ENCODE results near the gene OR10W1. TPM values are rescaled to one million over a fixed set of nuclear protein-coding genes. Genes with fewer than 3 reads are reported as not detected.

The OR10W1 gene
- total RNA-seq, 4 donors from 2014 or later: not detected

DNA sequence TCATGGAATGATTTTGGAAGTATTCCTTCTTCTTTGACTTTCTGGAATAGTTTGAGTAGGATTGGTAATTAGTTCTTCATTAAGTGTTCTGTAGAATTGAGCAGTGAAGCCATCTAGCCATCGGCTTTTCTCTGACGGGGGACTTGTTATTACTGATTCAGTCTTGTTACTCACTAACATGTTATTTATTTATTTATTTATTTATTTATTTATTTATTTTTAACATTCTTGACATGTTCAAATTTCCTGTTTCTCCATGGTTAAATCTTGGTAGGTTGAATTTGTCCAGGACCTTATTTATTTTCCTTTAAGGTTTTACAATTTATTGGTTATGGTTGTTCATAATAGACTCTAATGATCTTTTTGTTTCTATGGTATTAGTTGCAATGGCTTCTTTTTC, 24.1 kb downstream of the OR10W1 start:
- Histone ChIP-seq H3K36me3 (no peaks in the 10 kb centered on the region), H3K27me3 (no peaks in the 10 kb centered on the region), H3K9me3 (peaks cover 0 to 5% of the 10 kb centered on the region in 2 donors), H3K4me3 (no peak overlapping the region), H3K27ac (no peak overlapping the region), H3K4me1 (no peaks in the 10 kb centered on the region)
- TF ChIP-seq POLR2A (IDR thresholded peaks at IDR 0.05) (no peak), CTCF (IDR thresholded peaks at IDR 0.05) (no peak)
- DNase-seq: no peak
- intact Hi-C loops (cut with DNase I; ENCODE audit: low total_unique reads): no loop called here

DNA sequence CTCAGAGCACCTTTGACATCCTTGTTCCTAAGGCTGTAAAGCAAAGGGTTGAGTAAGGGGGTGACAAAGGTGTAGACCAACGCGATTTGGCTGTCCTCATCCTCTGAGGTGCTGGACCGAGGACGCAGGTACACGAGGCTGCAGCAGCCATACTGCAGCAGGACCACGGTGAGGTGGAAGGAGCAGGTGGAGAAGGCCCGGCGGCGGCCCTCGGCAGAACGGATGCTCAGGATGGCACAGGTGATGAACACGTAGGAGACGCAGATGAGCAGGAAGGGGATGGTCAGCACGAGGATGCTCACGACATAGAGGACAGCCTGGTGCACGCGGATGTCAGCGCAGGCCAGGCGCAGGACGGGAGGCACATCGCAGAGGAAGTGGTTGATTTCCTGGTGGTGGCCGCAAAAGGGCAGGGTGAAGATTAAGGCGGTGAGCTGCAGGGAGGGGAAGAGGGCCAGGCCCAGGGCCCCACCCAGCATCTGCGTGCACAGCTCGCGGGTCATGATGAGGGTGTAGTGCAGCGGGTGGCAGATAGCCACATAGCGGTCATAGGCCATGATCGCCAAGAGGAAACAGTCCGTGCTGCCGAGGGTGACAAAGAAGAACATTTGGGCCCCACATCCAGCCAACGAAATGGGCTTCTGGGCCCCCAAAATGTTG, 40.0 kb downstream of the OR10W1 start:
- intact Hi-C loops (cut with DNase I; ENCODE audit: low total_unique reads): no loop called here
- no peak overlapping the region for H3K27ac ChIP-seq
- TF ChIP-seq CTCF (IDR thresholded peaks at IDR 0.05) (no peak), POLR2A (IDR thresholded peaks at IDR 0.05) (no peak)
- H3K9me3 ChIP-seq: no peaks in the 10 kb centered on the region
- H3K27me3 ChIP-seq: no peaks in the 10 kb centered on the region
- H3K4me1 ChIP-seq: no peaks in the 10 kb centered on the region
- H3K4me3 ChIP-seq: no peak overlapping the region
- no peaks in the 10 kb centered on the region for H3K36me3 ChIP-seq
- DNase-seq: no peak

DNA sequence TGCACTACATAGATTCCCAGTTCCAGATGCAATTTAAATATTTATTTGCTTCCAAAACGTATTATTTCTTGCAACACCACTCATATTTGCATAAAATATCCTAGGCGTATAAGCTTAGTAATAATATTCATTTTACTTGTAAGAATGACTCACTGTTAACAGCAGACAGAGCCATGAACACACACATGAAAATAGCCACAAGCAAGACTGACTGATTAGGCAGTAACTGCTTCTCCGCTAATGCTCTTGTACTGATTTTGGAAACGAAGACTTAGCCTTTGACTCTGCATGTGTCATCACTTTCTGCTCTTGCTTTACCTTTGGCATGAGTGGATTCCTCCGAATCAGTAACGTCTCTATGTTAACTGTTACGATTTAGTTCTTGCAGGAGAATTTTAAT, 45.3 kb downstream of the OR10W1 start:
- no peak for DNase-seq
- Histone ChIP-seq H3K9me3 (no peaks in the 10 kb centered on the region), H3K27ac (no peak overlapping the region), H3K4me1 (no peaks in the 10 kb centered on the region), H3K4me3 (no peak overlapping the region), H3K36me3 (no peaks in the 10 kb centered on the region), H3K27me3 (no peaks in the 10 kb centered on the region)
- TF ChIP-seq CTCF (IDR thresholded peaks at IDR 0.05) (no peak), POLR2A (IDR thresholded peaks at IDR 0.05) (no peak)
- intact Hi-C loops (cut with DNase I; ENCODE audit: low total_unique reads): no loop called here

Other genes starting within 250 kb of the OR10W1 start
- gene OR9Q1, start 244.4 kb downstream of the OR10W1 start, total RNA-seq: not detected
- not detected for gene OR6Q1, start 237.3 kb downstream of the OR10W1 start, total RNA-seq
- not detected for gene OR9I1, start 142.7 kb downstream of the OR10W1 start, total RNA-seq
- gene OR9Q2, start 79.2 kb downstream of the OR10W1 start, total RNA-seq: not detected
- gene OR1S2, start 64.1 kb downstream of the OR10W1 start, total RNA-seq: not detected
- not detected for gene OR1S1, start 55.5 kb downstream of the OR10W1 start, total RNA-seq
- not detected for gene OR10Q1, start 39.3 kb downstream of the OR10W1 start, total RNA-seq
- not detected for gene OR5B17, start 90.8 kb upstream of the OR10W1 start, total RNA-seq
- not detected for gene OR5B3, start 138.6 kb upstream of the OR10W1 start, total RNA-seq
- not detected for gene OR5B2, start 159.9 kb upstream of the OR10W1 start, total RNA-seq
- under 1 TPM in 1 of 4 donors, not detected in 3; 0.14 TPM for gene OR5B12, start 174.0 kb upstream of the OR10W1 start, total RNA-seq
- not detected for gene OR5B21, start 239.8 kb upstream of the OR10W1 start, total RNA-seq